A549 (cell line): ENCODE results near the gene LYZL1. TPM values are rescaled to one million over a fixed set of nuclear protein-coding genes. Genes with fewer than 3 reads are reported as not detected.

Experiments
- ATAC-seq, 2 experiments: fragments of 200-7000 bp in 1 of 2; fragments of >200 bp in 1 of 2; cut with Nextera tagmentation in 1 of 2; cut with Tn5 transposase in 1 of 2; 3 replicates each; pipeline versions ENCODE4 v1.8.0 to v1.9.1; 2018 to 2020; ENCODE audit warnings: mild to moderate bottlenecking in 1 of 2, moderate library complexity in 1 of 2
- CTCF ChIA-PET: fragments of 300-600 bp; sonication (Branson Sonifier 250); formaldehyde crosslinking; extraction: SDS; loops from one replicate; lab custom pipeline; 2021; ENCODE audit warnings: antibody characterized with exemption, inconsistent platforms; lab: Yijun Ruan, JAX
- POLR2A ChIA-PET: fragments of 350-600 bp; formaldehyde crosslinking; extraction: SDS; loops from one replicate; lab custom pipeline; 2021; ENCODE audit warnings: antibody characterized with exemption, inconsistent platforms; lab: Yijun Ruan, JAX
- DNase-seq, 2 experiments: peaks; one replicate each; pipeline versions ENCODE4 v3.0.0 to v3.0.0-alpha.2; 2011 to 2016; ENCODE audit warnings: low read depth in 1 of 2, low spot score in 1 of 2
- FAIRE-seq: peaks from 2 replicates; lab custom pipeline; 2011; peaks lifted over from hg19 to GRCh38; lab: Jason Lieb, UNC
- H3K27ac ChIP-seq, 2 experiments: fragments of >200 bp; sonication (Bioruptor Twin); formaldehyde crosslinking; 3 replicates each; pipeline ENCODE4 v1.5.1; 2016 to 2017
- H3K4me1 ChIP-seq: fragments of >200 bp; sonication (Bioruptor Twin); formaldehyde crosslinking; 3 replicates; pipeline ENCODE4 v1.6.1; 2016
- H3K4me2 ChIP-seq: fragments of >200 bp; sonication (Bioruptor Twin); formaldehyde crosslinking; 3 replicates; pipeline ENCODE4 v1.6.1; 2016
- H3K4me3 ChIP-seq: fragments of >200 bp; sonication (Bioruptor Twin); formaldehyde crosslinking; 3 replicates; pipeline ENCODE4 v1.5.1; 2016
- H3K9me3 ChIP-seq: fragments of >200 bp; sonication (Bioruptor Twin); formaldehyde crosslinking; 3 replicates; pipeline ENCODE4 v1.6.1; 2016
- BCL3 ChIP-seq: fragments of >200 bp; sonication (Bioruptor Twin); formaldehyde crosslinking; IDR thresholded peaks from 3 replicates; pipeline ENCODE4 v1.6.1; 2016
- BHLHE40 ChIP-seq: IDR thresholded peaks from 2 replicates; pipeline ENCODE4 v1.6.1; 2012; ENCODE audit warnings: low read depth, low read length, inconsistent platforms
- CHD2 ChIP-seq: fragments of 150-350 bp; IDR thresholded peaks from 2 replicates; pipeline ENCODE4 v1.6.1; 2014; ENCODE audit warnings: low read length; ENCODE audit not compliant: partially characterized antibody
- CHD4 ChIP-seq: fragments of 200-600 bp; sonication (generic); IDR thresholded peaks from 2 replicates; pipeline ENCODE4 v1.6.1; 2016; ENCODE audit warnings: antibody characterized with exemption, mild to moderate bottlenecking, borderline replicate concordance
- E2F6 ChIP-seq: IDR thresholded peaks from 2 replicates; pipeline ENCODE4 v1.6.1; 2012; ENCODE audit warnings: low read depth, borderline replicate concordance
- EHMT2 ChIP-seq: fragments of 200-600 bp; sonication (generic); IDR thresholded peaks from 2 replicates; pipeline ENCODE4 v1.6.1; 2016; ENCODE audit warnings: antibody characterized with exemption, low read depth, mild to moderate bottlenecking, moderate library complexity
- ESRRA ChIP-seq: fragments of 150-350 bp; IDR thresholded peaks from 2 replicates; pipeline ENCODE4 v1.6.1; 2014; ENCODE audit warnings: mild to moderate bottlenecking, low read length, borderline replicate concordance
- FOSL2 ChIP-seq, 2 experiments: fragments of 450-650 bp in 1 of 2; fragments of >200 bp in 1 of 2; sonication (Bioruptor Twin) in 1 of 2; formaldehyde crosslinking; IDR thresholded peaks; 2 replicates each; pipeline versions ENCODE4 v1.5.0 to v1.6.1; 2016 to 2020; ENCODE audit warnings: mild to moderate bottlenecking in 1 of 2, moderate library complexity in 1 of 2
- FOXS1 ChIP-seq: fragments of 250-450 bp; sonication (Bioruptor Pico); IDR thresholded peaks from 2 replicates; pipeline ENCODE4 v1.5.0; 2020; ENCODE audit warnings: mild to moderate bottlenecking, moderate library complexity
- HES2 ChIP-seq: fragments of >200 bp; sonication (Bioruptor Twin); formaldehyde crosslinking; IDR thresholded peaks from 2 replicates; pipeline ENCODE4 v1.6.1; 2016
- HOXA7 ChIP-seq: fragments of 250-450 bp; sonication (Bioruptor Pico); IDR thresholded peaks from 2 replicates; pipeline ENCODE4 v1.5.0; 2020; ENCODE audit warnings: mild to moderate bottlenecking, moderate library complexity
- HOXB13 ChIP-seq: fragments of 250-450 bp; sonication (Bioruptor Pico); IDR thresholded peaks from 2 replicates; pipeline ENCODE4 v1.5.0; 2020; ENCODE audit warnings: low read depth, mild to moderate bottlenecking, moderate library complexity
- JUNB ChIP-seq: fragments of >200 bp; sonication (Bioruptor Twin); formaldehyde crosslinking; IDR thresholded peaks from 2 replicates; pipeline ENCODE4 v1.6.1; 2016
- KDM1A ChIP-seq: fragments of 200-600 bp; sonication (generic); IDR thresholded peaks from 2 replicates; pipeline ENCODE4 v1.6.1; 2016; ENCODE audit warnings: low read depth, mild to moderate bottlenecking
- KDM5A ChIP-seq: fragments of 200-600 bp; sonication (generic); IDR thresholded peaks from 2 replicates; pipeline ENCODE4 v1.6.1; 2016; ENCODE audit warnings: antibody characterized with exemption, mild to moderate bottlenecking
- MAFK ChIP-seq: fragments of 450-650 bp; IDR thresholded peaks from 2 replicates; pipeline ENCODE4 v1.6.1; 2014; ENCODE audit not compliant: partially characterized antibody
- MYC ChIP-seq: IDR thresholded peaks from 2 replicates; pipeline ENCODE4 v1.6.1; 2012; ENCODE audit warnings: mild to moderate bottlenecking, inconsistent platforms, low read length, improper control_type of control experiment, borderline replicate concordance
- NFE2L2 ChIP-seq: fragments of 150-350 bp; conservative IDR thresholded peaks from 2 replicates; pipeline ENCODE4 v1.6.1; 2014; ENCODE audit warnings: low read length
- NR3C1 ChIP-seq: fragments of >200 bp; sonication (Bioruptor Twin); formaldehyde crosslinking; IDR thresholded peaks from 3 replicates; pipeline ENCODE4 v1.6.1; 2017
- POLR2A ChIP-seq: IDR thresholded peaks from 2 replicates; pipeline ENCODE4 v1.6.1; 2012; ENCODE audit warnings: mild to moderate bottlenecking, low read length
- POLR2AphosphoS2 ChIP-seq: conservative IDR thresholded peaks from 2 replicates; pipeline ENCODE4 v1.6.1; 2012; ENCODE audit warnings: low read length, improper control_type of control experiment, inconsistent platforms
- RAD21 ChIP-seq, 2 experiments: fragments of >200 bp in 1 of 2; sonication (Bioruptor Twin) in 1 of 2; formaldehyde crosslinking in 1 of 2; IDR thresholded peaks in 1 of 2; conservative IDR thresholded peaks in 1 of 2; 2 replicates in 1 of 2; 3 replicates in 1 of 2; pipeline ENCODE4 v1.6.1; 2012 to 2018; ENCODE audit warnings: inconsistent platforms in 1 of 2
- RARB ChIP-seq: fragments of 250-450 bp; sonication (Bioruptor Pico); IDR thresholded peaks from 2 replicates; pipeline ENCODE4 v1.8.0; 2021; ENCODE audit warnings: mild to moderate bottlenecking, moderate library complexity
- RFX5 ChIP-seq: fragments of 450-650 bp; IDR thresholded peaks from 2 replicates; pipeline ENCODE4 v1.7.1; 2014; ENCODE audit warnings: antibody characterized with exemption, mild to moderate bottlenecking, moderate library complexity
- SREBF2 ChIP-seq: fragments of 450-650 bp; IDR thresholded peaks from 2 replicates; pipeline ENCODE4 v1.6.1; 2014; ENCODE audit warnings: mild to moderate bottlenecking, moderate library complexity
- TFCP2L1 ChIP-seq: fragments of 250-450 bp; sonication (Bioruptor Pico); IDR thresholded peaks from 2 replicates; pipeline ENCODE4 v1.5.0; 2021; ENCODE audit warnings: mild to moderate bottlenecking
- ZC3H11A ChIP-seq: fragments of 450-650 bp; IDR thresholded peaks from 2 replicates; pipeline ENCODE4 v1.6.1; 2014; ENCODE audit warnings: antibody characterized with exemption, mild to moderate bottlenecking
- WGBS: methylation state at CpG from one replicate; pipeline ENCODE4 v1.1.6; 2017; ENCODE audit errors: missing lambda C conversion rate; 5-methylcytosine and 5-hydroxymethylcytosine counted together
- polyA plus RNA-seq, 4 experiments: library from polyadenylated mRNA; depleted of rRNA in 3 of 4; stranded (reverse); fragments of >200 nt; fragmentation: RNase III in 1 of 4; extraction: RNeasy Plus Mini Kit Qiagen cat#74134 plus additional on column Dnase treatment in 1 of 4; gene quantifications; 2 replicates in 3 of 4; 3 replicates in 1 of 4; pipeline ENCODE4 v1.2.3, GENCODE V29; 2011 to 2017

Gene LYZL1
- polyA plus RNA-seq, 2 of the 4 experiments (the other 2 are of a cell fraction) = not detected

- TF ChIP-seq ZC3H11A = no peak
Observed at GRCh38 chr10:29257106-29257783, 31.6 kb upstream of the LYZL1 start (continued).

- Histone ChIP-seq H3K4me1 (peaks cover 28% of the 10 kb centered on the region), H3K4me2 (peak overlapping the region; percentile 49), H3K27ac (peak overlapping the region in 1 of 2 experiments; percentile 58; a peak in 2 of 6 replicates), H3K4me3 (no peak overlapping the region), H3K9me3 (no peaks in the 10 kb centered on the region)
- no peak for ATAC-seq
- no peak for TF ChIP-seq RFX5
- TF ChIP-seq HES2 = no peak
- TF ChIP-seq CHD4 = no peak
- ChIA-PET POLR2A (no interaction called here), CTCF (interaction anchor here (0.5 to 2.3 kb wide), 6 partner anchors 9 to 588 kb away, joined by 3 to 11 read pairs (median 4); no protein-coding TSS in a partner anchor)
- no peak for FAIRE-seq
- WGBS = 57% methylated on average over 3 of the region's 3 CpGs
- no peak for DNase-seq
Observed at GRCh38 chr10:29257784-29258135, 31.1 kb upstream of the LYZL1 start.

- no peak for FAIRE-seq
- POLR2A ChIA-PET = no interaction called here
- TF ChIP-seq MYC (no peak), BHLHE40 (no peak), RFX5 (no peak), RARB (CRISPR knock-in tag) (no peak), ESRRA (no peak), CHD4 (no peak), TFCP2L1 (CRISPR knock-in tag) (no peak), NFE2L2 (no peak)
- H3K9me3 ChIP-seq = no peaks in the 10 kb centered on the region
- CTCF ChIA-PET = interaction anchor here (0.7 to 2.2 kb wide), 5 partner anchors 29 to 141 kb away, joined by 3 to 11 read pairs (median 3); no protein-coding TSS in a partner anchor
- peaks cover 24% of the 10 kb centered on the region for H3K4me1 ChIP-seq
- no peak overlapping the region for H3K27ac ChIP-seq
- no peak overlapping the region for H3K4me2 ChIP-seq
- ATAC-seq = no peak
- DNase-seq = no peak
- no peak overlapping the region for H3K4me3 ChIP-seq
- WGBS = 68% methylated on average over 2 of the region's 2 CpGs
Observed at GRCh38 chr10:29259498-29259897, 29.4 kb upstream of the LYZL1 start.

GRCh38 chr10:29263506-29263905, 25.4 kb upstream of the LYZL1 start:
- CTCF ChIA-PET = interaction anchor here (0.6 to 1.2 kb wide), 2 partner anchors 584 to 599 kb away, joined by 3 read pairs; no protein-coding TSS in a partner anchor

More at GRCh38 chr10:29263506-29263905, 25.4 kb upstream of the LYZL1 start:
- no peak for FAIRE-seq
- no peaks in the 10 kb centered on the region for H3K9me3 ChIP-seq
- H3K27ac ChIP-seq = no peak overlapping the region
- POLR2A ChIA-PET = no interaction called here
- no peak overlapping the region for H3K4me3 ChIP-seq
- no peaks in the 10 kb centered on the region for H3K4me1 ChIP-seq
- TF ChIP-seq POLR2AphosphoS2 (no peak), MAFK (no peak), NR3C1 (no peak), RAD21 (conservative IDR thresholded peaks at IDR 0.05 in 1 of 2, IDR thresholded peaks at IDR 0.05 in 1 of 2) (no peak), FOXS1 (CRISPR knock-in tag) (no peak), EHMT2 (no peak), KDM1A (no peak), BCL3 (no peak), JUNB (no peak), E2F6 (no peak), SREBF2 (no peak), KDM5A (no peak), POLR2A (no peak), HOXB13 (CRISPR knock-in tag) (no peak), CHD2 (no peak), HOXA7 (CRISPR knock-in tag) (no peak), RFX5 (no peak), FOSL2 (IDR thresholded peaks at IDR 0.05) (no peak), FOSL2 (CRISPR knock-in tag; IDR thresholded peaks at IDR 0.05) (no peak)
- TF ChIP-seq, all 56 proteins: peak for 0
- ATAC-seq (no peak), DNase-seq (no peak)
- no peak overlapping the region for H3K4me2 ChIP-seq
- 67% methylated on average over 8 of the region's 8 CpGs for WGBS
